Measurements from ENCODE around the gene SIX6.

DNA sequence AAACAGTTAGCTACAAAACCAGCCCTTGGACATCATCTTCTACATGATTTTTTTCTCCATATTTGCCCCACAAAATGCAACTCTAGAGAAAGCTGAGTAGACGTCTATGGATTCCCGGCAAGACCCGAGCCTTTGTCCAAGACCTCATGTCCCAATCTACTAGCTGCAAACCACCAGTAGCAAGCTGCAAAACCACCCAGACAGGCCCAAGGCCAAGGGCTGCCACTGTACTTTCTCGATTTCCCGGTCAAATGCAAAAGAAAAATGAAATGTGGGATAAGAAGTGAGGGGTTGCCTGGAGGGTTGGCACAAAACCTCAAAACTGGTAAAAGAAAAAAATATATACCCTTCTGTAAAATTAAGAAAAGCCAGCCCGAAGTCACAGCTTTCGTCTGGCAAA lies 2.9 kb upstream of the SIX6 start:
- TF ChIP-seq CTCF (IDR thresholded peaks at IDR 0.05) = no peak
- TF ChIP-seq POLR2A (IDR thresholded peaks at IDR 0.05) = no peak

All from right lobe of liver (tissue), 4 donors.